GM19193 (cell line): ENCODE data around the gene DAP.

Source experiments
- POLR2A ChIP-seq: IDR thresholded peaks from 4 replicates; pipeline ENCODE4 v1.6.1; 2011; ENCODE audit not compliant: insufficient read depth, insufficient read length; ENCODE audit errors: extremely low read depth

Gene DAP

GRCh38 chr5:10729320-10730042 lies 31.6 kb downstream of the DAP start:
- no peak for TF ChIP-seq POLR2A

GRCh38 chr5:10728679-10729078 lies 32.4 kb downstream of the DAP start:
- TF ChIP-seq POLR2A, result no peak

DNA sequence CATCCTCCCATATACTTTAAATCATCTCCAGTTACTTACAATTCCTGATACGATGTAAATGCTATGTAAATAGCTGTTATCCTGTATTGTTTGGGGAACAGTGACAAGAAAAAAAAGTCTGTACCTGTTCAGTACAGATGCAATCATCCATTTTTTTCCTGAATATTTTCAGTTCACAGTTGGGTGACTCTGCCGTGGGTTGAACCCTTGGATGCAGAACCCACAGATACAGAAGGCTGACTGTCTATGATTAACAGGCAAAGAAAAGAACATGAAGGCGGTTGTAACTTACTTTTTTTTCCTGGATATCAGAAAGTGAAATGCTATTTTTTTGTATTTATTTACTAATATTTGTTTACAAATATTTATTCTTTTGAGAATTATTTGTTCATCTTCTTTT lies 33.2 kb downstream of the DAP start:
- TF ChIP-seq POLR2A, result no peak

DNA sequence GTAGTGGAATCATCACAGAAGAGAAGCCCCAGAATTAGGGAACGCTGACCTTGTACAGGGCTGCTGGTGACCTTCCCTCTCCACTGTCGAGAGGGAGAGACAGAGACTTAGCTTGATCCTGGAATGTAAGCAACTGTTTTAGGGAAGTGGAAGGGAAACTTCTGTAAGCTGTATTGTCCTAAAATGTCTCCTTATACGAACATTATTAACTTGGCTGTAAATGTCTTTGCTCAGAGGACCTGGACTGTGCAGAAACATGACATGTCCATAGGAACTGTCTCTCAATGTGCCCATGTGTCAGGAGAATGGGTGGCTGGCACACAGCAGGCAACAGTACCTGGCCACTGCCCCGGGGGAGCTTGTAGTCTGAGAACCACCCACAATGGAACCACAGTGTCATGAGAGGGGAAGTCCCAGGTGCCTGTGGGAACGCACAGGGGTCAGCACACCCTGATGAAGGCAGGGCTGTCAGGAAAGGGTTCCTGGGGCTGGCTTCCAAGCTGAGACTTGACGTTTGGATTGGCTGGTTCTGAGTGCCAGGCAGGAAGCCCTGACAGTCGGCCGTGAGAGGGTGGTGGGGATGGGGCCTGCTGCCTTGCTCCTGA lies 34.0 kb downstream of the DAP start:
- no peak for TF ChIP-seq POLR2A

GRCh38 chr5:10726179-10726912 lies 34.7 kb downstream of the DAP start:
- no peak for TF ChIP-seq POLR2A

DNA sequence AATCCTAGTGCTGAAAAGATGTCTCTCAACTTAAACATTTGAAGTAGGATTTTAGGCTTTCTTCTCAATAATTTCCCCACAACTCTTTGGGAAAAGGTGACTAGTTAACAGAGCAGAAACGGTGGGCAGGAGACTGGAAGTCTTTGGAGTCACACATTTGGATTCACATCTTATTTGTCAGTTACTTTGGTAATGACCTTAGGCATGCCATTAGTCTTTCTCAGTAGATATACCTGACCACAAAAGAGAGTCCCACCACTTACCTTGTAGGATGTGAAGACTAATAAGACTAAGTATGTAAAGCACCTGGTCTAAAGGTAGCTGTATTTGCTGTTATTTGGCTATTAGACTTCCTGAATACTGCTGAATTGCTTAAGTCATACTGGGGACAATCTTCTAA lies 35.4 kb downstream of the DAP start:
- TF ChIP-seq POLR2A, result no peak

DNA sequence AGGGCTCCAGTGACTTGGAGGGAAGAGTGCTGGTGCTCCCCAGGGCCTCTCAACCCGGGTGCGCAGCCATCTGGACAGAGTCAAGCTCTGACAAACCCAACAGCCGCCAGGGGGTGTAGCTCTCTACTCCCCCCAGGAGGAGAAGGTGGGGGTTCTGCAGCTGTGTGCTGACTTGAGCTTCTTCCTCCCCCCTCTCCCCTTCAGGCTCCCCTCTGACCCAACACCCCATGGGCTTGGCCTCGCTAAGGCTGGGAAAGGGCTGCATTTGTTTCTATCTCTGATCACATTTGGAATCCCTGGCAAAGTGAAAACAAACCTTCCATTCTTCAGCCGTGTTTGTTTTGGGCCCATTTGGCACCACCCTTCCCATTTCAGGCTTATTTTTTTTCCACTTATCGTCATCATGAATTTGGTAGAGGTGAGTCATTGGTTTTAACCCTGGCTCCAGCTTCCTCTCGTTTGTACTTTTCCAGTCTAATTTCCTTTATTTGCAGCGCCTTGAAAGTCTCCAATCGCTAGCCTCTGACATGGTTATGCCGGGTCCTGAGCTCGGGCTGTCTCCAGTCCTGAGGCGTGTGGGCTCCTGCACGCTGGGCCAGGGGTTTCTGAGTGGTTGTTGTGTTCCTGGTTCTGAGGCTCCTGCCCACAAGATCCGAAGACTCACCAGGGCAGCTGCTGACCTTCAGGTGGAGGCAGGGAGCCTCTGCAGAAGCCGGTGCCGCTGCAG lies 36.1 kb downstream of the DAP start:
- TF ChIP-seq POLR2A, result no peak

- TF ChIP-seq POLR2A, result no peak
Observed at GRCh38 chr5:10723514-10723913, 37.5 kb downstream of the DAP start.

GRCh38 chr5:10719965-10720364 lies 41.1 kb downstream of the DAP start:
- no peak for TF ChIP-seq POLR2A

DNA sequence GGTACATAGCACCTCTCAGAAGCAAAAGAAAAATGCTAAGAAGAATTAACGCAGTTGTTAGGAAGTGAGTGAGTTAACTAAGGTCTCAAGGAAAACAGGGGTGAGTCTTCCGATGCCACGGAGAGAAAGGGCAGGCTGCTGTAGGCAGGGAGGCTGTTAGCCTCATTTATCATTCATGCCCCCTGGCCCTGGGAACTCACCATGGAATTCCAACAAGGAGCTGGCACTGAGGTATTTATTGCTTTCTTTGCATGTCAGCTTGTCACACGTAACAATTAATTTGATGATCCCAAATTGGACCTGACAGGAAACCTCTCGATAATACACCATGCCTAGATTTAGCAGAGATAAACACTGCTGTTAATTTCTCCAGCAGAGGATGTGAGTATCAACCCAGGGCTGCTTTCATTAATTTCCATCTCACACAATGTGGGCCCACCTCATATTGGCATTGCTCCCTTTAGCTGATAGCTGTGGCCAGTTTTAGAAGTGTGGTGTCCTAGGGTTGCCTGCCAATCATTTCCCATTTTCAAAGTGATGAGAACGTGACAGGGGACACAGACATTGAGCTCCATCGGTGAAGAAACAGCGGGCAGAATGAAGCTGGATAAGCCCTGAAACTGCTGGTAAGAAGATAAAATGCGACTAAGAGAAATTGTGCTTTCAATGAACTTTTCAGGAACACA lies 45.3 kb downstream of the DAP start:
- no peak for TF ChIP-seq POLR2A

DNA sequence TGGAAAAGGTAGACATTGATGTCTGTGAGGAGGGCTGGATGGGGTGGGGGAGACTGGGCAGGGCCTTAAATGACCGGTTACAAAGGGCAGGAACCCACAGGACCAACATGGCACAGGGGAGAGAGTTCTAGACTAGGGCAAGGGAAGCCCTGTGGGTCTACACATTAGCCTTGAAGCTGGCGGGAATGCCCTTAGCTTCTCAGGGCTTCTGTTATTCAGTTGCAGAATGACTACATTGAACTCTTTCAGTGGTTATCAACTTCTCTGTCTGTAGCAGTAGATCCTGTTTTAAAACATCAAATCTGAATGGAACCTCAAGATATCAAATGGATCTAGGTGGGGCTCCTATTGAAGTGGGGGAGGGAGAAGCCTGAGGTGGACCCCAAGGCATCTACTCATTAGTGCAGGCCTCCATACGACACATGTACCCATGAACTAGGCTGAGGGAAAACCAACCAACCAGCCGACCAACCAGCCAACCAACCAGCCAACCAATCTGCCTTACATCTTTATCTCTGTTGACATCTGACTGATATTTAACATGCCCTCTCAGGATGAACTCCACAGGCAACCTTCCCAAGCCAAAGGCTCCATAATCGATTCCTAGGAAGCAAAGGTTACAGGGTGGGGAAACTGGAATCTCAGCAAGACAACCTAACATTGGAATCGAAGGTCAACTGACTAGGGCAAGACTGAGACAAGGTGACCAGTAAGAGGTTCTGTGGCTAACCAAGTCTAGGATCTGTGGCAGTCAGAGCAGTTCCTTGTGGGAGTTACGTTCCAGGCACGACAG lies 48.3 kb downstream of the DAP start:
- no peak for TF ChIP-seq POLR2A

DNA sequence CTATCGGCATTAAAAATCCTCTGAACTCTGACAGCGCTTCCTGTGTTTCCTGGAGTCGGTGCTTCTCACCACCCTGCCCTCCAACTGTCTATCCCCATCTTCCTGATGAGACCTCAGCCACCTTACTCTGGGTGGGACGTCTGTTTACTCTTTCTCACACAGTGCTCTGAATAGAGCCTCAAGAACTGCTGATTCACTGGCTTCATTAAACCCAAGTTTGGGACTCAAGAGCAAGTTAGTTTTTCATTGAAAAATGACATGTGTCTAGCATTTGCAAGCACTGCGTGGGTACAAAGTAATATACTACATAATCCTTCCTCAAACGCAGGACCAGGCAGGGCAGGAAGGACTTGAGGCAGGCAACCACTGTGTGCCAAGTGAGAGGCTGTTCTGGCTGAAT lies 49.5 kb downstream of the DAP start:
- TF ChIP-seq POLR2A, result no peak

GRCh38 chr5:10710513-10711128 lies 50.4 kb downstream of the DAP start:
- no peak for TF ChIP-seq POLR2A

DNA sequence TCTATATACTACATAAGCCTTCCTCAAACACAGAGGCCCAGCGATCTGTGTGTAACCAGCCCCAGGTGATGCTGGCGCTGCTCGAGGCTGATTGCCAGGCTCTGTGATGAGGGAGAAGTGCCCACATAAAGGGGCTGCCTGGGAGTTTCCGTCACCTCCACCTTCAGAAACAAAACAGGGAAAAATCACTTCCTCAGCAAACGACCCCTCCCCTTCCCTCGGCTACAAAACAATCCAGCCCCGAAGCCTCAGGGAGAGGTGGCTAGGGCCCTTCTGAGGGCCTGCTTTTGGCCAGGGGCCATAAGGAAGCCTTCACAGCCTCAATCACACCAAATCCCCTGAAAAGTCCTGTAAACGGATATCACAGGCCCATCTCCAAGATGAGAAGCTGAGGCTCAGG lies 51.1 kb downstream of the DAP start:
- no peak for TF ChIP-seq POLR2A
